ENCODE measurements around the gene GAPVD1. TPM values are rescaled to one million over a fixed set of nuclear protein-coding genes. Genes with fewer than 3 reads are reported as not detected.

Gene GAPVD1
- total and polyA plus RNA-seq, 2 of the 8 experiments (the other 6 are each of a cell fraction or from before 2014, with no cell fraction given) = 5.5 to 40.5 TPM

DNA sequence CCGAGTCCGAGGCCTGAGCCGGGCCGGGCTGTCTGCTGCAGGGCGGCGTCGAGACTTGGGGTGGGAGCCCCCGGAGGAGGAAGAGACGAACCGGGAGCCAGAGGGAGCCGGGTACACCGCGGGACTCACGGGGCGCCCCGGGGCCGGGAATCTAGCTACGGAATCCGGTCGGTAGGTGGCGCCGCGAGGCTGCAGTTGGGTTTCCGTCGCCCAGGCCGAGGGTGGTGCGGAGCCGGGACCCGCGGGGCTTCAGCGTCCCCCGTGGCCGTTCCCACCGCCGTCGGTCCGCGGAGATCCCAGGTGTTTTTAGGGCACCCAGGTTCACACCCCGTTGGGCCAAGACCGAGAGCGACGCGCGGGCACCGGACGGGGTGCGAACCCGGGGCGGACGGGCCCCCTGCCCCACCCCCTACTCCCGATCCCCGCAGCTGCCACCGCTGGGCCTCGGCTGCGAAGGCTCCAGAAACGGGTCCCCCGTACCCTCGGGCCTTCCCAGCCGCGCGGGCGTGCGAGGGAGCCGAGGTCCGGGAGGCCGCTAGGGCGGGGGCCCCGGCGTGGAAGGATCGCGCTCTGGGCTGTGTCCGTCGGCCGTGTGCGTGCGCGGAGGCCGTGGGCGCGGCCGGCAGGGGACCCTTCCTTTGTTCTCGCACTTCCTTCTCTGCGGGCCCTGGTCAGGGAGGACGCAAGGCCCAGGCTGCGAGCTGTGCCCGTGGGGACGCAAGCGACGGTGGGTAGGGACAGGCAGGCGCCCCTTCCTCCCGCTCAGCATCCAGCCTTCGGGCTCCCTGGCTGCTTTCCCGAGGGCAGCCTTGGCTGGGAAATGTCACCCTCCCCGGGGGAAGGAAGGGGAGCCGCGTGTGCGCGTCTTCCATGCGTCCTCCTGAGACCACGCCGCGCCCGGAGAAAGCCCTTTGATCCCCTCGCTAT lies 146.6 kb downstream of the GAPVD1 start (continued):
- TF ChIP-seq, protein P1, sequence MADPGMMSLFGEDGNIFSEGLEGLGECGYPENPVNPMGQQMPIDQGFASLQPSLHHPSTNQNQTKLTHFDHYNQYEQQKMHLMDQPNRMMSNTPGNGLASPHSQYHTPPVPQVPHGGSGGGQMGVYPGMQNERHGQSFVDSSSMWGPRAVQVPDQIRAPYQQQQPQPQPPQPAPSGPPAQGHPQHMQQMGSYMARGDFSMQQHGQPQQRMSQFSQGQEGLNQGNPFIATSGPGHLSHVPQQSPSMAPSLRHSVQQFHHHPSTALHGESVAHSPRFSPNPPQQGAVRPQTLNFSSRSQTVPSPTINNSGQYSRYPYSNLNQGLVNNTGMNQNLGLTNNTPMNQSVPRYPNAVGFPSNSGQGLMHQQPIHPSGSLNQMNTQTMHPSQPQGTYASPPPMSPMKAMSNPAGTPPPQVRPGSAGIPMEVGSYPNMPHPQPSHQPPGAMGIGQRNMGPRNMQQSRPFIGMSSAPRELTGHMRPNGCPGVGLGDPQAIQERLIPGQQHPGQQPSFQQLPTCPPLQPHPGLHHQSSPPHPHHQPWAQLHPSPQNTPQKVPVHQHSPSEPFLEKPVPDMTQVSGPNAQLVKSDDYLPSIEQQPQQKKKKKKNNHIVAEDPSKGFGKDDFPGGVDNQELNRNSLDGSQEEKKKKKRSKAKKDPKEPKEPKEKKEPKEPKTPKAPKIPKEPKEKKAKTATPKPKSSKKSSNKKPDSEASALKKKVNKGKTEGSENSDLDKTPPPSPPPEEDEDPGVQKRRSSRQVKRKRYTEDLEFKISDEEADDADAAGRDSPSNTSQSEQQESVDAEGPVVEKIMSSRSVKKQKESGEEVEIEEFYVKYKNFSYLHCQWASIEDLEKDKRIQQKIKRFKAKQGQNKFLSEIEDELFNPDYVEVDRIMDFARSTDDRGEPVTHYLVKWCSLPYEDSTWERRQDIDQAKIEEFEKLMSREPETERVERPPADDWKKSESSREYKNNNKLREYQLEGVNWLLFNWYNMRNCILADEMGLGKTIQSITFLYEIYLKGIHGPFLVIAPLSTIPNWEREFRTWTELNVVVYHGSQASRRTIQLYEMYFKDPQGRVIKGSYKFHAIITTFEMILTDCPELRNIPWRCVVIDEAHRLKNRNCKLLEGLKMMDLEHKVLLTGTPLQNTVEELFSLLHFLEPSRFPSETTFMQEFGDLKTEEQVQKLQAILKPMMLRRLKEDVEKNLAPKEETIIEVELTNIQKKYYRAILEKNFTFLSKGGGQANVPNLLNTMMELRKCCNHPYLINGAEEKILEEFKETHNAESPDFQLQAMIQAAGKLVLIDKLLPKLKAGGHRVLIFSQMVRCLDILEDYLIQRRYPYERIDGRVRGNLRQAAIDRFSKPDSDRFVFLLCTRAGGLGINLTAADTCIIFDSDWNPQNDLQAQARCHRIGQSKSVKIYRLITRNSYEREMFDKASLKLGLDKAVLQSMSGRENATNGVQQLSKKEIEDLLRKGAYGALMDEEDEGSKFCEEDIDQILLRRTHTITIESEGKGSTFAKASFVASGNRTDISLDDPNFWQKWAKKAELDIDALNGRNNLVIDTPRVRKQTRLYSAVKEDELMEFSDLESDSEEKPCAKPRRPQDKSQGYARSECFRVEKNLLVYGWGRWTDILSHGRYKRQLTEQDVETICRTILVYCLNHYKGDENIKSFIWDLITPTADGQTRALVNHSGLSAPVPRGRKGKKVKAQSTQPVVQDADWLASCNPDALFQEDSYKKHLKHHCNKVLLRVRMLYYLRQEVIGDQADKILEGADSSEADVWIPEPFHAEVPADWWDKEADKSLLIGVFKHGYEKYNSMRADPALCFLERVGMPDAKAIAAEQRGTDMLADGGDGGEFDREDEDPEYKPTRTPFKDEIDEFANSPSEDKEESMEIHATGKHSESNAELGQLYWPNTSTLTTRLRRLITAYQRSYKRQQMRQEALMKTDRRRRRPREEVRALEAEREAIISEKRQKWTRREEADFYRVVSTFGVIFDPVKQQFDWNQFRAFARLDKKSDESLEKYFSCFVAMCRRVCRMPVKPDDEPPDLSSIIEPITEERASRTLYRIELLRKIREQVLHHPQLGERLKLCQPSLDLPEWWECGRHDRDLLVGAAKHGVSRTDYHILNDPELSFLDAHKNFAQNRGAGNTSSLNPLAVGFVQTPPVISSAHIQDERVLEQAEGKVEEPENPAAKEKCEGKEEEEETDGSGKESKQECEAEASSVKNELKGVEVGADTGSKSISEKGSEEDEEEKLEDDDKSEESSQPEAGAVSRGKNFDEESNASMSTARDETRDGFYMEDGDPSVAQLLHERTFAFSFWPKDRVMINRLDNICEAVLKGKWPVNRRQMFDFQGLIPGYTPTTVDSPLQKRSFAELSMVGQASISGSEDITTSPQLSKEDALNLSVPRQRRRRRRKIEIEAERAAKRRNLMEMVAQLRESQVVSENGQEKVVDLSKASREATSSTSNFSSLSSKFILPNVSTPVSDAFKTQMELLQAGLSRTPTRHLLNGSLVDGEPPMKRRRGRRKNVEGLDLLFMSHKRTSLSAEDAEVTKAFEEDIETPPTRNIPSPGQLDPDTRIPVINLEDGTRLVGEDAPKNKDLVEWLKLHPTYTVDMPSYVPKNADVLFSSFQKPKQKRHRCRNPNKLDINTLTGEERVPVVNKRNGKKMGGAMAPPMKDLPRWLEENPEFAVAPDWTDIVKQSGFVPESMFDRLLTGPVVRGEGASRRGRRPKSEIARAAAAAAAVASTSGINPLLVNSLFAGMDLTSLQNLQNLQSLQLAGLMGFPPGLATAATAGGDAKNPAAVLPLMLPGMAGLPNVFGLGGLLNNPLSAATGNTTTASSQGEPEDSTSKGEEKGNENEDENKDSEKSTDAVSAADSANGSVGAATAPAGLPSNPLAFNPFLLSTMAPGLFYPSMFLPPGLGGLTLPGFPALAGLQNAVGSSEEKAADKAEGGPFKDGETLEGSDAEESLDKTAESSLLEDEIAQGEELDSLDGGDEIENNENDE (IDR thresholded peaks at IDR 0.05; ENCODE audit: insufficient replicate concordance, low read length) = no peak
- TF ChIP-seq CREB1 (IDR thresholded peaks at IDR 0.05) = 0 out of 2 replicates have a peak, but pooled peaks have one; percentile 6
- TF ChIP-seq SP4 (IDR thresholded peaks at IDR 0.05; ENCODE audit: low read length) = no peak
- TF ChIP-seq ASH2L (IDR thresholded peaks at IDR 0.05; ENCODE audit: low read length) = peak; percentile 57
- TF ChIP-seq TBP (IDR thresholded peaks at IDR 0.05; ENCODE audit: low read depth, low read length) = peak; percentile 47; the same call in 1 of the 2 replicates
- no peak for TF ChIP-seq RNF2 (IDR thresholded peaks at IDR 0.05; ENCODE audit: borderline replicate concordance, low read depth, low read length, missing control alignments, poor library complexity, severe bottlenecking)
- no peak for TF ChIP-seq SAP30 (IDR thresholded peaks at IDR 0.05; ENCODE audit: insufficient read depth, insufficient replicate concordance, low read length)
- TF ChIP-seq CTBP2 (IDR thresholded peaks at IDR 0.05; ENCODE audit: borderline replicate concordance, insufficient read depth, insufficient read length, low read length) = no peak
- TF ChIP-seq FOSL1 (IDR thresholded peaks at IDR 0.05; ENCODE audit: insufficient read depth, low read depth, low read length) = no peak
